GM12801 (cell line): ENCODE data around the gene THAP9.

Experiments
- CTCF ChIP-seq: IDR thresholded peaks from one replicate; pipeline ENCODE4 v1.5.1; 2011; ENCODE audit warnings: control low read depth; ENCODE audit not compliant: insufficient read length; ENCODE audit errors: extremely low read depth

Gene THAP9

GRCh38 chr4:82891707-82892466, 8.6 kb upstream of the THAP9 start:
- no peak for TF ChIP-seq CTCF

GRCh38 chr4:82892467-82892802, 8.1 kb upstream of the THAP9 start:
- no peak for TF ChIP-seq CTCF

- no peak for TF ChIP-seq CTCF
Observed at GRCh38 chr4:82893942-82894341, 6.6 kb upstream of the THAP9 start.

- no peak for TF ChIP-seq CTCF
Observed at GRCh38 chr4:82896755-82897154, 3.8 kb upstream of the THAP9 start.

GRCh38 chr4:82898322-82899243, 2.0 kb upstream of the THAP9 start:
- TF ChIP-seq CTCF, result no peak

GRCh38 chr4:82899374-82900065, 1.0 kb upstream of the THAP9 start:
- no peak for TF ChIP-seq CTCF

- no peak for TF ChIP-seq CTCF
Observed at GRCh38 chr4:82900066-82900410, 497 bp upstream of the THAP9 start.
